ENCODE measurements around the gene MED20.

GRCh38 chr6:41894366-41895299 lies 26.3 kb downstream of the MED20 start:
- TF ChIP-seq, protein P1, sequence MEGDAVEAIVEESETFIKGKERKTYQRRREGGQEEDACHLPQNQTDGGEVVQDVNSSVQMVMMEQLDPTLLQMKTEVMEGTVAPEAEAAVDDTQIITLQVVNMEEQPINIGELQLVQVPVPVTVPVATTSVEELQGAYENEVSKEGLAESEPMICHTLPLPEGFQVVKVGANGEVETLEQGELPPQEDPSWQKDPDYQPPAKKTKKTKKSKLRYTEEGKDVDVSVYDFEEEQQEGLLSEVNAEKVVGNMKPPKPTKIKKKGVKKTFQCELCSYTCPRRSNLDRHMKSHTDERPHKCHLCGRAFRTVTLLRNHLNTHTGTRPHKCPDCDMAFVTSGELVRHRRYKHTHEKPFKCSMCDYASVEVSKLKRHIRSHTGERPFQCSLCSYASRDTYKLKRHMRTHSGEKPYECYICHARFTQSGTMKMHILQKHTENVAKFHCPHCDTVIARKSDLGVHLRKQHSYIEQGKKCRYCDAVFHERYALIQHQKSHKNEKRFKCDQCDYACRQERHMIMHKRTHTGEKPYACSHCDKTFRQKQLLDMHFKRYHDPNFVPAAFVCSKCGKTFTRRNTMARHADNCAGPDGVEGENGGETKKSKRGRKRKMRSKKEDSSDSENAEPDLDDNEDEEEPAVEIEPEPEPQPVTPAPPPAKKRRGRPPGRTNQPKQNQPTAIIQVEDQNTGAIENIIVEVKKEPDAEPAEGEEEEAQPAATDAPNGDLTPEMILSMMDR (IDR thresholded peaks at IDR 0.05): no peak
- no peak for TF ChIP-seq POLR2A (IDR thresholded peaks at IDR 0.05)

All from uterus (tissue), 2 donors.